CD4-positive, alpha-beta T cell treated with Interleukin-10 for 1 hour (primary cell): ENCODE results near the gene DRAM1.
"Not testable (repeated sequence)": the region's sequence is repeated elsewhere in the genome, so short reads cannot be mapped to it uniquely, and the experiment has no call there.

Source experiments
- DNase-seq: peaks from one replicate; pipeline ENCODE4 v3.0.0-alpha.2; 2020

Gene DRAM1, protein sequence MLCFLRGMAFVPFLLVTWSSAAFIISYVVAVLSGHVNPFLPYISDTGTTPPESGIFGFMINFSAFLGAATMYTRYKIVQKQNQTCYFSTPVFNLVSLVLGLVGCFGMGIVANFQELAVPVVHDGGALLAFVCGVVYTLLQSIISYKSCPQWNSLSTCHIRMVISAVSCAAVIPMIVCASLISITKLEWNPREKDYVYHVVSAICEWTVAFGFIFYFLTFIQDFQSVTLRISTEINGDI

DNA sequence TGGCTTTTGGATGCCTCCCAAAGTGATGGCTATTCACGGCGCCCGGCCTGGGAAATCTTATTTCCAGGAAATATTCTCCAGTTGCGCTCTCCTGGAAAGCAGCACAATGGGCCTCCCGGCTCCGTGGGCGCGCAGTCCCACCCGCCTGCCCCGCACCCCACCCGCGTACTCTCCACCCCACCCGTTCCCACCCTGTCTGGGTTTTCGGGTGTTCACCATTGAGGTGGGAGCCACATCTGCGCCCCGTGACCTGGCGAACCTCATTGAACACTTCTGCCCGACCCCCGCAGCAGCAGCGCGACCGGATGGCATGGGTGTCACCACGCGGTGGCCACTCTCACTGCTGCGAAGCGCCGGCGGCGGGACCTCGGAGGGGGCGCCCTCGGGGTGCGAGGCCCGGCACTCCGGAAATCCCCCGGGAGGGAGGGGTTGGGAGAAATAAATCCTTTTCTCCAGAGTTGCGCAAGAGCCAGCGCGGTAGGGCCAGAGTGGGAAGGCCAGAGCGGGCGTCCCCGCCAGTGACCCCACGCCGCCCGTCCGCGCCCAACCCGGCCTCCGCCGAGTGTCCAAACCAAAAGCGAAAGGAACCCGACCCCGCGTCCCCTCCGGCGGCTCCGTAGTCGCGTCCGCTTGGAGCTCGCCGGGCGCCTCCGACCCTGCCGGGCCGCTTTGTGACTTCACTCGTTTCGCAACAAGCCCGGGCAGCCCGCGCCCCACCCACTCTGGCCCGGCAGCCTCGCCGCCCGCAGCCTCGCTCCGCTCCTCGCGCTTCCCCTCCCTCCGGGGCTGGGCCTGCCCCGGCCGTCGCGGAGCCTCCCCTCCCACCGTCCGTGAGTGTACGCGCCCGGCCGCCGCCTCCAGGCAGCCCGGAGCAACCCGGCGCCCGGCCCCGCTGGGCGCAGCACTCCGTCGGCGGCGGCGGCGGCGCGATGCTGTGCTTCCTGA is at the start of gene DRAM1:
TSS of gene DRAM1 (plus strand) at position 720 of the 945 bp plus-strand sequence. CDS start at position 930, 210 bp downstream.
- peak; percentile 81 for DNase-seq

DNA sequence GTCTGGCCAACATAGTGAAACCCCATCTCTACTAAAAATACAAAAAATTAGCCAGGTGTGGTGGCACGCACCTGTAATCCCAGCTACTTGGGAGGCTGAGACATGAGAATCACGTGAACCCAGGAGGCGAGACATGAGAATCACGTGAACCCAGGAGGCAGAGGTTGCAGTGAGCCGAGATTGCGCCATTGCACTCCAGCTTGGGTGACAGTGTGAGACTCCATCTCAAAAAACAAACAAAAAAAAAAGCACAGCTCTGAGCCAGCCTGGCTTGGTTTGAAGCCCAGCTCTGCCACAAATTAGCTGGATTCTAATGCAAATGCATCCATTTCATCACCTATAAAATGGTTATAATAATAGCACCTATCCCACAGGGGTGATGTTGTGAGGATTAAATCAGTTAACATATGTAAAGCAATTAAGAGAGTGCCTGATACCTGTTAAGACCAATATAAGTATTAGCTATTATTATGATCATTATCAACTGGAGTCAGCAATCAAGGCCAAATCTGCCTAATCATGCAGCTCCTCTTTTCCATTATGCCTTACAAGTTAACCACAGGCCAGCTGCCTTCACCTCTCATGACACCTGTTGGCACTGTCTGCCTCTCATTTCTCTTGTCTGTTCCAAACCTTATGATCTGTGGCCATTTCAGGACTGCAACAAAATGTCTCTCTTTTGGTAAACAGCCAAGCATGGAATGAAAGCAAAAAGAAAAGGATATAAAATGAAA is 48.8 kb upstream of the DRAM1 start:
- DNase-seq = no peak

DNA sequence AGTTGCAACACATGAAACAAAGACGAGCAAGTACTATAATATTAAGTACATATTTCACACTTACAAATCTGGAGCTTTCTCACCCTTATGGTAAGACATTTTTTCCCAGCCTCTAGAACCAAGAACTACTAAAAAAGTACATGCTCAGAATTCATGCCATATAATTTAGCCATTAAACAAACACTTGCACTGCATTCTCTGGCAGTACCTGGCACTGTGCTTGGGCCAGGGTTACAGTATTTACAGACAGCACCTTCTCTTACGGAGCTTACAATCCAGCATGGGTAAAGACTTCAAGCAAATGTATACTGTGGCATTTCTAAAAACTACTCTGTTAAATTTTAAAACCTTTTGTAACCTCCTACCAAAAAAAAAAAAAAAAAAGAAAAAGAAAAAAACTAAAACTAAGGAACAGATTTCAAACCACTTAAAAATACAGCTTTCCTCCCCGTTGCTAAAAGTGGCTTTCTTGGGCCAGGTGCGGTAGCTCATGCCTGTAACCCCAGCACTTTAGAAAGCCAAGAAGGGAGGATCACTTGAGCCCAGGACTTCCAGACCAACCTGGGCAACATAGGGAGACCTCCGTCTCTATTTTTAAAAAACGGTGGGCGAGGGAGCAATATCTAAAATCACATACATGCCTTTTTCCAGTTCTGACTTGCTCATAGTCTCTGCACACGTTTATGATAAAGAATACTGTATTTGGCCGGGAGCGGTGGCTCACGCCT is 47.6 kb upstream of the DRAM1 start:
- DNase-seq = no peak

DNA sequence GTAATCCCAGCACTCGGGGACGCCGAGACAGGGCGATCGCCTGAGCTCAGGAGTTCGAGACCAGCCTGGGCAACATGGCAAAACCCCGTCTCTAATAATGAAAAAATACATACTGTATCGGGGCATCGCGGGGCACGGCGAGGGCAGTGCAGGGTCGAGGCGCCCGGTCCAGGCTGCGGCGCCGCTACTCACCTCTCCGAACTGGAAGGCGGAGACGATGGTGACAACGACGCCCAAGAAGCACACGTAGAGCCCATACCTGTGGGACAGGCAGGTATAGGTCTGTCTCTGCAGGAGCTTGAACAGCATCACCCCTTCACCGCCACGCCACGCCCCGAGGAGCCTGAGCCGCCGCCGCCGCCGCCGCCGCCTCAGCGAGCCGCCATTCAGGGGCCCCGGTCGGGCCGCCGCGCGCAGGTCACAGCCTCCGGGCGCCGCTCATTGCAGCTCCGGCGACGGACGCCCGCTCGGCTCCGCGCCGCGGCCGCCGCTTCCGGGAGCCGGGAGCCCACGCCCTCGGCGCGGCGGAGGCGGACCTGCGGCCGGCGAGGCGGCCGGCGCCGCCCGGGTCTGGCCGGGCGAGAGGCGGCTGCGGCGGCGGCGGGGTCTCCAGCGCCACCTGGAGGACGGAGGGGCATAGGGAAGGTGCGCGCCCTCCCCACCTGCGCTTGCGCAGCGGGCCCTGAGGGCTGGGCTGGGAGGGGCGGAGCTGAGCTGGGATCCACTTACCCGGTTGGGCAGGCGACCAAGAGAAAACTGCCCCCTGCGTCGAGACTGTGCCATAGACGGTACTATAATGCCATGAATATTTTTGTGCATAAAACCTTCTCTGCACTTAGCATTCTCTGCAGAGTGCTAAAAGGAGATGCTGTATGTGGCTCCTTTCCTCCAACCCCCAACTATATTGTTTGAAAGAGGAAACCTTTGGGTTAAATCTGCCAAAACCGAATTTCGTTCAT is 46.7 kb upstream of the DRAM1 start, which contains the start of gene GNPTAB:
TSS of gene GNPTAB (minus strand) at position 593 of the 959 bp plus-strand sequence. CDS start at position 309, 284 bp downstream.
- DNase-seq = peak; percentile 96

DNA sequence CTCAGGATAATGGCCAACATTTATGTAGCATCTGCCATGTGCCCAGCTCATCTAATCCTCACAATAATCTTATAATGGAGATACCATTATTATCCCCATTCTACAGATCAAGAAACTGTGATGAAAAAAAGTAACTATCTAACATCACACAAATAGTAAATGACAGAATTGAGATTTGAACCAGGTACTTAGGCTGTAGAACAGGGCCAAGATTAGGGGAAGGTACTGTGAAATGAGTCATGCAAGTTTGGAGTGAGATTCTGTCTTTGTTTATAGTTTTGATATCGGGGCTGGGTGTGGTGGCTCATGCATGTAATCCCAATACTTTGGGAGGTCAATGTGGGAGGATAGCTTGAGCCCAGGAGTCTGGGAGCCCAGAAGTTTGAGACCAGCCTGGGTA is 45.4 kb upstream of the DRAM1 start:
- no peak for DNase-seq

DNA sequence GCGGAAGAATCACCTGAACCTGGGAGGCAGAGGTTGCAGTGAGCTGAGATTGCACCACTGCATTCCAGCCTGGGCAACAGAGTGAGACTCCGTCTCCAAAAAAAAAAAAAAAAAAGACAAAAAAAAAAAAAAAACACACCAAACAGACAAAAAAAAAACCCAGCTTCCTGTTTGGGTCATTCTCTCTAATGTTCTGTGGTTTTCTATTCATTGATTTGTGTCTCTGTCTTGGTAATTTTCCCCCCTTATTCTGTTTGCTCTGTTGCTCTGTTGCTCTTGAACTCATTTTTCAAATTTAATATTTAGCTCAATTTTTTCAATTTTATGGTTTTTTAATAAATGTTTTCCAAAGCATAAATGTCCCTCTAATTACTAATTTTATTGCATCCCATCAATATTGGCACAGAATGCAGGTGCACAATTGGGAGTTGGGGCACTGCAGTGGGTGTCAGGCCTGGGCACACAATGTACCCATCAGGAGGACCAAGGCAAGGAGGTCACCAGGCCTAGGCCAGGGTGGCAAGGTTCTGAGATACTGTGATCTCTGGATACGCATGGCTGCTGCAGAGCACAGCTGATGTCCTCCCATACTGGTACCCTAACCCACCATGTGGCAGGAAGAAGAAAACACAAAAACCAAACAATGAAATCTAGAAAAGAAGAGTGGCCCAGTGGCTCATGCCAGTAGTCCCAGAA is 38.6 kb upstream of the DRAM1 start:
- DNase-seq = peak; percentile 26

DNA sequence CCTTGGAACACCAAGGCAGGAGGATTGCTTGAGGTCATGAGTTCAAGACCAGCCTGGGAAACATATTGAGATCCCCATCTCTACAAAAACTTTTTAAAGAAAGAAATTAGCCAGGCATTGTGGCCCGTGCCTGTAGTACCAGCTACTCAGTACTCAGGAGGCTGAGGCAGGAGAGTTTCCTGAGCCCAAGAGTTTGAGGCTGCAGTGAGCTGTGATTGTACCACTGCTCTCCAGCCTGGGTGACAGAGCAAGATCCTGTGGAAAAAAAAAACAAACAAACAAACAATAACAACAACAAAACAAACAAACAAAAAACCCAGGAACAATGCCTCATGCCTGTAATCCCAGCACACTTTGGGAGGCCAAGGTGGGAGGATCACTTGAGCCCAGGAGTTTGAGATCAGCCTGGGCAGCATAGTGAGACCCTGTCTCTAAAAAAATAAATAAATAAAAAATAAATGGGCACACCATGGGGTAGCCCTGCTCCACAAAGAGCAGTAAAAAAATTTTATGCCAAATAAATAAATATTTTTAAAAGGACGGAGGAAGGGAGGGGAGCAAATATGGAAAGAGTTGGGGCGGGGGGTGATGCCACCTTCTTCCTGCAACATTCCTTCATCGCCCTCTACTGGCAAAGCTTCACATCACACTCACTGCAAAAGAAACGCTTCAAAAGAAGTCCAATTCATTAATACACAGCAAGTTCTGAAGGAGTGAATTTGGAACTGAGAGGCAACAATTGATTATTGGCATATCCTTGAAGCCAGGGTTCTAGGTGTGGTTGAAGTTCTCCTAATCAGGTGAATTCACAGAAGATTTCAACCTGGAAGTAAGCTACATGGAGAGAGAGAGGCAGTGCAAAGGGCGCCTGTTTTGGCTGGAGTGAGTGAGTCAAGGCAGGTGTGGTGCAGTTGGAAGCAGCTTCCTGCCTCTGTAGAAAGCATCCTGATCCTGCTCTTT is 37.8 kb upstream of the DRAM1 start:
- DNase-seq = peak; percentile 79

DNA sequence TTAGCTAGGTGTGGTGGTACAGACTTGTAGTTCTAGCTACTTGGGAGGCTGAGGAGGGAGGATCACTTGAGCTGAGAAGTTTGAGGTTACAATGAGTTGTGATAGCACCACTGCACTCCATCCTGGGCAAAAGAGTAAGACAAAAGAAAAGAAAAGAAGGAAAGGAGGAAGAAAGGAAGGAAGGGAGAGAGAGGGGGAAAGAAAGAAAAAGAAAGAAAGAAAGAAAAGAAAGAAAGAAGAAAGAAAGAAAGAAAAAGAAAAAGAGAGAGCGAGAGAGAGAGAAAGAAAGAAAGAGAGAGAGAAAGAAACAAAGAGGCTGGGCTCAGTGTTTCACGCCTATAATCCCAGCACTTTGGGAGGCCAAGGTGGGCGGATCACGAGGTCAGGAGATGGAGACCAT is 36.3 kb upstream of the DRAM1 start:
- DNase-seq = no peak

DNA sequence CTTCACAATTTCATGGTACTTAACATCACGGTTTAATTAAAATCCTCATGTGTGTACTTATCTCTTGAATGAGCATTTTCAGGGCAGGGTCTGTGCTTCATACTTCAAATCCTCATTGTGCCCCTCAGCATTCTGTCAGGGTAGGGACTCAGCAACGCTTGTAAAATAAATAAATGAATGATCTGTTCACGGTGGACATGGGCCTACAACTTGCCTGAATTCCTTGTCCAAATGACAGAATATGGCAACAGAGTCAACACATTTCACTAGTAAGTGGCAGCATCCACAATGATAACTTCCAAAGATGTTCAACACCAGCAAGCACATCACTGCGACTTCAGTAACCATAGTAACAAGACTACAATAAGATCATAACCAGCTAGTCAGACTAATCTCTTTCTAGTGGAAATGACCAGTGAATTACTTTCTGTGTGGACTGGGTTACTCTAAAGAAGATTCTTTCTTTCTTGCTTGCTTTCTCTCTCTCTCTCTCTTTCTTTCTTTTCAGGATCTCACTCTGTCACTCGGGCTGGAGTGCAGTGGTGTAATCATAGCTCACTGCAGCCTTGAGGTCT is 32.2 kb upstream of the DRAM1 start:
- no peak for DNase-seq

DNA sequence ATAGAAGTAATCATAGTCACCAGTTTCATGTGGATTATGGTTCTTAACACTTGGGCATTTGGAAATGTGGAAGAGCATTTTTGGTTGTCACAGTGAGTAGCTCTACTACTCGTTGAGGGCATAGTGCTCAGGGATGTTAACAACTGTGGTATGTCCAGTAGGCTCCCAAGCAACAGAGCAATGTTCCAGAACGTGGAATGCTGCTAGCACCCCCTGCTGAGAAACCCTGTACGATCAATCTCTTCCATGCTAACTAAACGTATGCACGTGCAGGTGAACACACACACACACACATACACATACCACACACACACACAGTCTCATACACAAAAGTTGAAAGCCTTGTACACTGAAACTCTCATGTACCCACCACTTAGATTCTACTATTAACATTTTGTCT is 30.1 kb upstream of the DRAM1 start:
- no peak for DNase-seq

DNA sequence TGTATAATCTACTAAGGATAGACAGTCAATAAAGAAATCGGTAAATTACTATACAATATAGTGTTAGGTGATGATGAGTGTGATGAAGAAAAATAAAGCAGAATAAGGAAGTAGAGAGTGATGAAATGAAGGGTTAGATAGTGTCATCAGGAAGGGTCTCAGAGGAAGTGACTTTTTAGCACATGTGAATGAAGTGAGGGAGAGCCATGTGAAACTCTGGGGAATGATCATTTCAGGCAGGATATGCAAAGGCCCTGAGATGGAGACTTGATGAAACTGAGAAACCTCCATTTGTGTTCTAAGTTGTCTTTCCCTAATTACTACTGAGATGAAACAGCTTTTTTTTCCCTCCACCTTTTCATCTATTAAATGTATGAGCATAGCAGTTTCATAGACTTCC is 27.2 kb upstream of the DRAM1 start:
- DNase-seq = no peak

DNA sequence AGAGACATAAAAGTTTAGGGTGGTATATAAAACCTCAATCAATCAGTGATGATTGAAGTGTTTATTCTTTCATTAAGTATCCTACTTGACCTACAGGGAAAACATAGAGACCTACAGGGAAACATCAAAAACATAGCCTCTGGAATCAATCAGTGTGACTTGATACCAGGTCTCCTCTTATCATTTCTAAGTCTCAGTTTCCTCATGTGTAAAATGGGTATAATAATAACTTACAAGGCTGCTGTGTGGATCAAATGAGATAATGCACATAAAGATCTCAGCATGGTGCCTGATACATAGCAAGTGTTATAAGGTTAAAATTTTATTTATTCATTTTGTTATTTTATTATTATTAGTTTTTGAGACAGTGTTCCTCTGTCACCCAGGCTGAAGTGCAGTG is 24.4 kb upstream of the DRAM1 start:
- DNase-seq = no peak

DNA sequence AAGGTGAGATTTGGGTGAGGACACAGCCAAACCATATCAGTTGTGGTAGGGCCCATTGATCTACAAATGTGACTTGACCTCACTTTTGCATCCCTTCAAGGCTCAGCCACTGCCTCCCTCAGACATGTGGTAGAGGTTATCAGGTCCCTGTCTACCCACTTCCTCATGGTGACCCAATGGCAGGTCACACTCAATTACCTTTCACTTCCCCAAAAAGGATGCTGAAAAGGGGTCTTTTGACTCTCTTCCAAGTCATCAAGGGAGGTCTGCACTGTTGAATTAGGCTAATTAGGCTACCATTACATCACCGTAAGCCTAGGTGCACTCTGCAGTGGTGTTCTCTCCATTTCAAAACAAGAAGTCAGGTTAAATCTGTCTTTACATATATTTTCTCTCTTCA is 22.6 kb upstream of the DRAM1 start:
- DNase-seq = no peak

DNA sequence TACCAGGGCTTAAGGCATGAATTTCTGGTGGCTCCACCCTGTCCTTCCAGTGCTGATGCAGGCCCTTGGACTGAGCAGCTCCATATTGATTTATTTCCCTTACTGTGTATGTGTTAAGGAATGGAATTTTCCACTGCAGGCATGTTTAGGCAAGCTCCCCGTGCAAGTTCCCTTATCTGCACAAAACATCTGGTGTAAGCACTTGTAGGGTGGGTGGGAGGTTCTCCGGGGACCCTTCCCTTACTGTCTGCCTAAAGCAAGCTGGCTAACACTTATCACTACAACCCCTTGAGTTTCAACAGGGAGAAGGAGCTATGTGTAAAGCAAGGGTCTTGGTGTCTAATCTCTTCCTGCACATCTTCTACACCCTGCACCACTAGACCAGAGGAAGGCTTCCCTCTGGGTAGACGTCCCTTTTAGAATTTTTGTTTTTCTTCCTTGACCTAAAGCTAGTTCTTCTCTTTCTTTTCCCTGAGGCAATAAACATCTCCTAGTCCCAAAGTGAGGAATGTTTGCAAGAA is 22.0 kb upstream of the DRAM1 start:
- no peak for DNase-seq

DNA sequence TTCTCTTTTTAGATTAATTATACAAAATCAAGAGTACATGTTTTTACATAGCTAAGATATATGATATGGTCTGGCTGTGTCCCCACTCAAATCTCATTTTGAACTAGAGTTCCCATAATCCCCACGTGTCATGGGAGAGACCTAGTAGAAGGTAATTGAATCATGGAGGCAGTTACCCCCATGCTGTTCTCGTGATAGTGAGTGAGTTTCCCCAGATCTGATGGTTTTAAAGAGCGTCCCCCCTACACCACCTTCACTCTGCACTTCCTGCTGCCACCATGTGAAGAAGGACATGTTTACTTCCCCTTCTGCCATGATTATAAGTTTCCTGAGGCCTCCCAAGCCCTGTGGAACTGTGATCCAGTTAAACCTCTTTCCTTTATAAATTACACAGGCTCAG is 21.4 kb upstream of the DRAM1 start:
- no peak for DNase-seq

DNA sequence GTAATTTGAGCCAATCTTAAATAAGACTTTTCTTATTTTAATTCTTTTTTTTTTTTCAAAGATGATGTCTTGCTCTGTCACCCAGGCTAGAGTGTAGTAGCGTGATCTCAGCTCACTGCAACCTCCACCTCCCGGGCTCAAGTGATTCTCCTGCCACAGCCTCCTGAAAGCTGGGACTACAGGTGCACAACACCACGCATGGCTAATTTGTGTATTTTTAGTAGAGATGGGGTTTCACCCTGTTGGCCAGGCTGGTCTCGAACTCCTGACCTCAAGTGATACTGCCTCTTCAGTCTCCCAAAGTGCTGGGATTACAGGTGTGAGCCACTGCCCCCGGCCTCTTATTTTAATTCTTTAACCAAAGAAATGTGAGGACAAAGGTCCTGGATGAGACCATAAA is 20.8 kb upstream of the DRAM1 start:
- not testable (repeated sequence) for DNase-seq

DNA sequence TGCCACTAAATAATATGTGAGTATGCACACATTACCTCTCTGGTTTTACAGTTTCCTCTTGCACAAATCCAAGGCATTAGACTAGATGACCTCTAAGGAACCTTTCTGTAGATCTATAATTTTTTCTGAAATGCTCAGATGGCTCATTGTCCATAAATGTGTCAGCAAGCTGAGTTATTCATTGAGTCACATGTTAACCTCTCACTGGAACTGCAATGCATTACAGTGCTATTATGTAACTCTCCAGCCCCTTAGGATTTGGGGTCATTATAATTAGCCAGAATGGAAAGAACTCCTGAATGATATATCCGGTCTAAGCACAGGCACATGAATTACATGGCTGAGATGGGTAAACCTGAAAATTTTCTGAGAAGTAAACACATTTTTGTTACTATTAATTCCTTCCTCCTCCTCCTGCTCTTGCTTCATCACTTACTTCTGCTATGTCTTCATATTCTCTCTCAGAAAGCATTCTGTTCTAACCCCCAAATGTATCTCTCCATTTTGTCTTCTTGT is 20.3 kb upstream of the DRAM1 start:
- DNase-seq = no peak

DNA sequence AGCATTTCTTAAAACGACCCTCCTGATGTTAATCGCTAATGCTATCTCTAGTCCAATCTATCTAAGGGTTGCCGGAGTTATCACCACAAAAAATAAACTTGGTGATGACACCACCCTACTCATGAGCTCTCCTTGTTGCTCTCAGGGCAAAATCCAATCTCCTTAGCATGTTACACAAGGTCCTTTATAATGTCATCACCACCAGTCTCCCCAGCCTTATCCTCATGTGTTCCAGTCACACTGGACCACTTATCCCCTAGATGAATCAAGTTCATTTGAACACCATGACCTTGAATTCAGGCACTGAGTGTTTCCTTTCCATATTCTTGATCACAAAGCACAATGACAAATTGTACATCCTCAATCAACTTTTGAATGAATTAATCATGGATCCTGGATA is 19.0 kb upstream of the DRAM1 start:
- no peak for DNase-seq
